Transverse colon (tissue), 3 donors: ENCODE data around the gene CDIPT.

Experiments used
- POLR2A ChIP-seq: fragments of 450-650 bp; IDR thresholded peaks from one replicate; pipeline ENCODE4 v1.6.1; 2016; ENCODE audit warnings: antibody characterized with exemption, mild to moderate bottlenecking, moderate library complexity
- TF ChIP-seq, protein P1 (sequence below), 5 experiments: fragments of 200-600 bp in 3 of 5; fragments of 450-650 bp in 2 of 5; sonication (generic) in 3 of 5; IDR thresholded peaks; 1 replicate in 2 of 5; 2 replicates in 3 of 5; pipeline ENCODE4 v1.5.1; 2016 to 2017; ENCODE audit warnings: antibody characterized with exemption in 5 of 5, inconsistent platforms in 3 of 5, mild to moderate bottlenecking in 2 of 5, moderate library complexity in 1 of 5

- no peak for TF ChIP-seq POLR2A
- TF ChIP-seq, protein P1, sequence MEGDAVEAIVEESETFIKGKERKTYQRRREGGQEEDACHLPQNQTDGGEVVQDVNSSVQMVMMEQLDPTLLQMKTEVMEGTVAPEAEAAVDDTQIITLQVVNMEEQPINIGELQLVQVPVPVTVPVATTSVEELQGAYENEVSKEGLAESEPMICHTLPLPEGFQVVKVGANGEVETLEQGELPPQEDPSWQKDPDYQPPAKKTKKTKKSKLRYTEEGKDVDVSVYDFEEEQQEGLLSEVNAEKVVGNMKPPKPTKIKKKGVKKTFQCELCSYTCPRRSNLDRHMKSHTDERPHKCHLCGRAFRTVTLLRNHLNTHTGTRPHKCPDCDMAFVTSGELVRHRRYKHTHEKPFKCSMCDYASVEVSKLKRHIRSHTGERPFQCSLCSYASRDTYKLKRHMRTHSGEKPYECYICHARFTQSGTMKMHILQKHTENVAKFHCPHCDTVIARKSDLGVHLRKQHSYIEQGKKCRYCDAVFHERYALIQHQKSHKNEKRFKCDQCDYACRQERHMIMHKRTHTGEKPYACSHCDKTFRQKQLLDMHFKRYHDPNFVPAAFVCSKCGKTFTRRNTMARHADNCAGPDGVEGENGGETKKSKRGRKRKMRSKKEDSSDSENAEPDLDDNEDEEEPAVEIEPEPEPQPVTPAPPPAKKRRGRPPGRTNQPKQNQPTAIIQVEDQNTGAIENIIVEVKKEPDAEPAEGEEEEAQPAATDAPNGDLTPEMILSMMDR (IDR thresholded peaks at IDR 0.05), result no peak
Observed at GRCh38 chr16:29898135-29898803, 35.2 kb upstream of the CDIPT start.
